NCI-H748 (cell line): ENCODE results near the gene KLRK1.
"Not testable (repeated sequence)": the region's sequence is repeated elsewhere in the genome, so short reads cannot be mapped to it uniquely, and the experiment has no call there.

Source experiments
- DNase-seq: peaks from one replicate; lab custom pipeline; 2025; ENCODE audit not compliant: unreplicated experiment; lab: John Stamatoyannopoulos, UW

Gene KLRK1

DNA sequence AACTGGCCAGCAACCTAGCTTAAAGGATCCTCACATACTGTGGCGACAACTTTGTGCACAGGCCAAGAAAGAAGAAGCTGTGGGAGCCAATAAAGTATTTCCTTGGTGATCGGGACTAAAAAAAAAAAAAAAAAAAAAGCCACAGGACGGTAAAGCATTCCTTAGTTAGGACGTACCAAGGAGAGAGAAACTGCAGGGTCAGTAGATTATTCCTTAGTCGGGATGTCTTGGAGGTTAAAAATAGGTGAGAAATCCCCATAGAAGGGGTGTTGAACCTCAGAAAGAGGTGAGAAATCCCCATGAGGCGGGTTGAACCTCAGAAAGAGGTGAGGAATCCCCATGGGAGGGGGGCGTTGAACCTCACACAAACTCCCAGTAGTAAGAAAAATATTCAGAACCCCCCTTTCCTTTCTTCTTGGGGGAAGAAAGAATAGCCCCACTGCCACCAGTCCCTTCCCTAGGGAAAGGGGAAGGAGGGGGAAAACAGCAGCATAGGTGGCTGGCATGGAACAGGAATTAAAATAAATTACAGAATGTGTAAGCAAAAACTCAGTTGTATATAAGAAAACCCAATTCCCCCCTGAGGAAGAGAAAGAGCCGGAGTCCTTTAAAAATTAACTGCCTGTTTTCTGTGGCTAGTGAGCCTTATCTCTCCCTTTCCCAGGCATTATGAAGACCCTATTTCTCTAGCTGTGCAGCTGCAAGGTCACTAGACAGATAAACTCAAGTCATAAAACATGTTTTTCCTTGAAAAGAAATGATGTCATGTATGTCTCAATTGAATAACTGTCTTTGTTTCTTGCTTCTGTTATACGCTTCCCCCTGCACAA is 26.8 kb downstream of the KLRK1 start:
- peak; percentile 3 for DNase-seq

DNA sequence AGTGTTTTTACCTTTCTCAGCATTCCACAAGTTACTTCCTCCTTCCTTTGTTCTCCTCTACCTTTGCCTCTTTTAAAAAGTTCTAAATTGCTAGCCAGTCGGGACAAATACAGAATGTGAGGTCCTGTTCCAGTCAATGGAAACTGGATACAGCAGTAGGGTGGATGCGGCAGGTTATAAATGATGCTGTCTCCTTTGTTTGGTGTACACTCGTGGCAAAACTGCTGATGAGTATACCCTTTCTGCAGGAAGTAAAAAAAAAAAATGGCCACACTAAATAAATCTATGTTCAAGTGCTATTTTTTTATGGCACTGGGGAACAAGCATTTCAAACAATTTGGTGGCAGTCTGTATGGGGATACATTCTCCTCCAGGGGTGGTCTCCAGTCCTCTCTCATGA is 27.5 kb downstream of the KLRK1 start:
- DNase-seq, result no peak

- peak; percentile 46 for DNase-seq
Measured at GRCh38 chr12:10361622-10362021, 28.2 kb downstream of the KLRK1 start.

GRCh38 chr12:10361084-10361483 is 28.8 kb downstream of the KLRK1 start:
- peak; percentile 55 for DNase-seq

GRCh38 chr12:10358969-10359368 is 30.9 kb downstream of the KLRK1 start:
- DNase-seq, result no peak

- DNase-seq, result peak; percentile 5
Measured at GRCh38 chr12:10358131-10358530, 31.7 kb downstream of the KLRK1 start.

- DNase-seq, result peak; percentile 28
Measured at GRCh38 chr12:10354502-10354901, 35.3 kb downstream of the KLRK1 start.

DNA sequence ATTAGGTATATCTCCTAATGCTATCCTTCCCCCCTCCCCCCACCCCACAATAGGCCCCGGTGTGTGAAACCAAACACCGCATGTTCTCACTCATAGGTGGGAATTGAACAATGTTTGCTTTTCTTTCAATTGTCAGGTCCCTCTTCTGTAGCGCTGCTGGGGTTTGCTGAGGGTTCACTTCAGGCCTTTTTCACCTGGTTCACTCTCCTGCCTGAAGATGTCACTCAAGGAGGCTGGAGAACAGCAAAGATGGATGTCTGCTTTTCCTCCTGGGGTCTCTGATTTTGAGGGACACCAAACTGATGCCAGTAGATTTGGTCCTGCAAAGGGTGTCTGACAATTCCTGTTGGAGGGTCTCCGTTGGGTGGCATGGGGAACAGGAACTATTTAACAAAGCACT is 35.8 kb downstream of the KLRK1 start:
- DNase-seq, result peak; percentile 69

DNA sequence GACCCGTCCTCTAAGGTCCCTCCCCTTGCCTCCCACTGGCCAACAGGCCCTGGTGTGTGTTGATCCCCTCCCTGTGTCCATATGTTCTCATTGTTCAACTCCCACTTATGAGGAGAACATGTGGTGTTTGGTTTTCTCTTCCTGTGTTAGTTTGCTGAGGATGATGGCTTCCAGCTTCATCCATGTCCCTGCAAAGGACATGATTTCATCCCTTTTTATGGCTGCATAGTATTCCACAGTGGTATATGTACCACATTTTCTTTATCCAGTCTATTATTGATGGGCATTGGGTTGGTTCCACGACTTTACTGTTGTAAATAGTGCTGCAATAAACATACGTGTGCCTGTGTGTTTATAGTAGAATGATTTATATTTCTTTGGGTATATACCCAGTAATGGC is 38.4 kb downstream of the KLRK1 start:
- DNase-seq, result not testable (repeated sequence)

- DNase-seq, result no peak
Measured at GRCh38 chr12:10341892-10342509, 47.8 kb downstream of the KLRK1 start.

- not testable (repeated sequence) for DNase-seq
Measured at GRCh38 chr12:10340946-10341345, 48.9 kb downstream of the KLRK1 start.

GRCh38 chr12:10339053-10339840 is 50.6 kb downstream of the KLRK1 start:
- no peak for DNase-seq

DNA sequence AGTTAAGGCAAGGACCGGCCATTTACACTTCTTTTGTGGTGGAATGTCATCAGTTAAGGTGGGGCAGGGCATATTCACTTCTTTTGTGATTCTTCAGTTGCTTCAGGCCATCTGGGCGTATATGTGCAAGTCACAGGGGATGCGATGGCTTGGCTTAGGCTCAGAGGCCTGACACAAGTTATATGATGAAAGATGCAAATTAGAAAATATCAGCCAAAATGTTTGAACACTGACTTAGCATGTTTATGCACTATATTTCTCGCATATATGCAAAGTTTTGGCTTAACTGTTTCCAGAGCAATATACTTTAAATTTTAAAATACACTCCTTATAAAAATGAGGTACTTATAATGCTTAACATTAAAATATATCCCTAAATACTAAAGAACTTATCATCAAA is 51.4 kb downstream of the KLRK1 start:
- DNase-seq, result not testable (repeated sequence)

DNA sequence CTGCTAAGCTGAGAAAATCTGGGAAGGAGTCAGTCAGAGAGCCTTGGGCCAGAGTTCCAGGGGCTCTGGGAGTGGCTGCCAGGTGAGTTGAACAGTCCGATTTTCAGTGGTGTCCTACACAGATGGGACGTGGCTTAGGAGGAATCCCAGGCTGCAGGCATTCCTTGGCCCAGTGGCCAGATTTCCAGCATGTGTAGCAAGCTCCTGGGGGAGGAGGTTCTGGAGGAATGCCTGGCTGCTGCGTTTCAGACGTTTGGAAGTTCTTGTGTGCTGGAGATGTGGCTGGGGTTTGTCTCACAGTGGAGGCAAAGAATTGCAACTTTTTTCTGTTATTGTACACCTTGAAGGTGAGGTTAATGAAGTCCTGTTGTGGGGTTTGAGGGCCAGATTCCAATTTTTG is 53.6 kb downstream of the KLRK1 start:
- DNase-seq, result not testable (repeated sequence)

DNA sequence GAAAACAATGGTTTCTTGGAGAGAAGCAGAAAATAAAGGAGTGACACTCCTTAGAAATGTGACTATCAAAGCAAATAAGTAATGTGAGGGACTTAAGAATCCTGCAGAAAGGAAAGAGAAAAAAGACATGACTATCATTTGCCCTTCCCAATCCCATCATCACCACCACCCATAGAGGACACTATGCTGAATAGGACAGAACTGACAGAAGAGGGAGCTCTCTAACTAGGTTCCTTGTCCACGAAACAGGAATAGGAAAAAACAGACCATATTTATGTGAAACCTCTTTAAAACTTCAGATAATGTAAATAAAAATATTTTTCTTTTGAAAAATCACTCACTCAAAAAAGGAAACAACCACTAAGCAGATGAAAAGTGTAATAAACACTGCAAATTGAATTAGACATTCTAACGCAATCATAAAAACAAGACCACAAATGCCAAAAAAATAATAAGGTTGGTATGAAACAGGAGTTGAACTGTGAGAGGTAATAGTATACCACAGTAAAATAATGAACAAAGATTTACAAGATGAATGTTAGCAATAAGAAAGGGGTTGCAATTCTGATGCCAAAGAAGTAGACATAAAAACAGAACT is 58.1 kb downstream of the KLRK1 start:
- peak; percentile 37 for DNase-seq

GRCh38 chr12:10328691-10329090 is 61.1 kb downstream of the KLRK1 start:
- DNase-seq, result not testable (repeated sequence)
